ENCODE measurements around the gene CNTN1. TPM values are rescaled to one million over a fixed set of nuclear protein-coding genes. Genes with fewer than 3 reads are reported as not detected.

CNTN1 gene
- total RNA-seq, 1 donor: 1.7 TPM

DNA sequence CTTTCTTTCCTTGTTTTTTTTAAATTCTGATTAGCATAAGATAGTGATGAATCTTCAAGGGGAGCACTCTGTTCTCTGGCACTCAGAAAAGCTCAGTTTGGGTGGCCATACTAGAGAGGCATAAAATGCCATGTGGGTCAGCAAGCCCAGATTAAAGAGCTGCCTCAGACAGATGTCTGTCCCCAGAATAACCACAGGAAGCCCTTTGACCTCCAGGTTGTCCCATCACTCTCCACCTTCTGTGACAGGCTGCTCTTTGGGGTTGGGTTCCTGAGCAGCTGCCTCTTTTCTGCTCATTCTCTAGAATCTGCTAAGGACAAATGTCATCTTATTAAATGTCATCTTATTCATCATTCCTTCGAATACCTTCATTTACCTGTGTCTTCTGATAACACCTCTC, 399.9 kb downstream of the CNTN1 start:
- no peak for TF ChIP-seq CTCF (IDR thresholded peaks at IDR 0.05; ENCODE audit: insufficient read depth, low read depth, low read length)
- no peak overlapping the region for H3K4me3 ChIP-seq (ENCODE audit: low read depth, low read length)
- no peak for DNase-seq (ENCODE audit: low read depth)

DNA sequence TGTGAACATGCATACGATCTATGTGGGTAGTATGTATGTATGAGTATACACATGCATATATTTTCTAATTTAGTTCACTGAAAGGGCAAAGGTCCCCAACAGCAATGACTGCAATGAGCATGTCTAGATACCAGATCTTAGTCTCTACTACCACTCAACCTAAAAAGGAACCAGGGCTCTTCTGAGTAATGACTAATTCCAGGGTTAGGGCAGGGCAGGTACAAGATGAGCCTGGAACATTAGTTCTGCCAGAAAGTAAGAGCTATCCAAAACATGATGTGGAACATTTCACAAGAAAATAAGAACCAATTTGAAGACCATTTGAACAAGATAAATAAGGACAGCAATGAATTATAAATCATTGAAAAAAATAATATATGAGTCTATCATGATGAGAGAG, 404.6 kb downstream of the CNTN1 start:
- DNase-seq (ENCODE audit: low read depth): no peak
- H3K4me3 ChIP-seq (ENCODE audit: low read depth, low read length): no peak overlapping the region
- TF ChIP-seq CTCF (IDR thresholded peaks at IDR 0.05; ENCODE audit: insufficient read depth, low read depth, low read length): no peak

- TF ChIP-seq CTCF (IDR thresholded peaks at IDR 0.05; ENCODE audit: insufficient read depth, low read depth, low read length): no peak
- no peak overlapping the region for H3K4me3 ChIP-seq (ENCODE audit: low read depth, low read length)
Measured at GRCh38 chr12:41100572-41100971, 408.3 kb downstream of the CNTN1 start.

GRCh38 chr12:41101806-41102205, 409.6 kb downstream of the CNTN1 start:
- TF ChIP-seq CTCF (IDR thresholded peaks at IDR 0.05; ENCODE audit: insufficient read depth, low read depth, low read length): no peak
- no peak overlapping the region for H3K4me3 ChIP-seq (ENCODE audit: low read depth, low read length)
- no peak for DNase-seq (ENCODE audit: low read depth)

More at GRCh38 chr12:41100572-41100971, 408.3 kb downstream of the CNTN1 start:
- DNase-seq (ENCODE audit: low read depth): no peak

DNA sequence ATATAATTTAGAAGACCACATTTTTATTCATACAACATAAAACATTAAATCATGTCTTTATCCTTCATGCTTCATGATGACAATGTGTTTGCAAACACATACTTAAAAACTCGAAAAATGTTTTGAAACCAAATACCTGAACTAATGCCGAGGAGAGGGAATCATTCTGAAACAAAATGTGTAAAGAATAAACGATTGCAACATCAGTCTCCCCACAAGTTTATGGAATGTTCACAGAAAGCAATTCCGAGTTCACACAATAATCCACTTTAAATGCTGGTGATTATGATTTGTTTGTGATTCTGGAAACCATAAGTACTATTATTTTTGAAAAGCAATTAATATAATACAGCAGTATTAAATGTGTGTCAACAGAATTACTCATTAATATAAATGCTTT, 411.4 kb downstream of the CNTN1 start:
- peak; percentile 46 for DNase-seq (ENCODE audit: low read depth)

DNA sequence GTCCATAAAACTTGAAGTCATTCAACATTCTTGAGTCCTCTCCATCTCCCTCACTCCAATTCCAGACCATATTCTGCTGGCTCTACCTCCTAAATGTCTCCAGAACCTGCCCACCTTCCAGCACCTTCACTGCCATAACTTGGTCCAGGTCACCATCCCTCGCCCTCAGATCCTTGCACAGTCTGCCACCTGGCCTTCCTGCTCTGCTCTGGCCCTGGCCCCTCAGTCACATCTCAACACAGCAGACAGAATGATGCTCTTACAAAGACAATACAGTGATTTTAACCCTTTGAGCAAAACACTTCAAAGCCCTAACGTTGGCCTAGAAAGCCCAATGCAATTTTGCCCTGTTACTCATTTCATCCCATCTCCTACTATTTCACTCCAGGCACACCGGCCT, 414.1 kb downstream of the CNTN1 start:
- no peak overlapping the region for H3K4me3 ChIP-seq (ENCODE audit: low read depth, low read length)
- DNase-seq (ENCODE audit: low read depth): no peak
- TF ChIP-seq CTCF (IDR thresholded peaks at IDR 0.05; ENCODE audit: insufficient read depth, low read depth, low read length): no peak

More for the DNA sequence above, 411.4 kb downstream of the CNTN1 start:
- no peak for TF ChIP-seq CTCF (IDR thresholded peaks at IDR 0.05; ENCODE audit: insufficient read depth, low read depth, low read length)
- H3K4me3 ChIP-seq (ENCODE audit: low read depth, low read length): no peak overlapping the region

GRCh38 chr12:41108032-41108431, 415.8 kb downstream of the CNTN1 start:
- no peak overlapping the region for H3K4me3 ChIP-seq (ENCODE audit: low read depth, low read length)
- no peak for DNase-seq (ENCODE audit: low read depth)

More at GRCh38 chr12:41108032-41108431, 415.8 kb downstream of the CNTN1 start:
- no peak for TF ChIP-seq CTCF (IDR thresholded peaks at IDR 0.05; ENCODE audit: insufficient read depth, low read depth, low read length)

Measured in fibroblast of villous mesenchyme (primary cell).